Common myeloid progenitor, CD34-positive (primary cell): ENCODE data around the gene MPHOSPH6.
"Not testable (repeated sequence)": the region's sequence is repeated elsewhere in the genome, so short reads cannot be mapped to it uniquely, and the experiment has no call there.

Source experiments
- CTCF ChIA-PET: fragments of 350-600 bp; sonication (Branson Sonifier 250); formaldehyde crosslinking; loops from one replicate; lab custom pipeline; 2021; ENCODE audit warnings: antibody characterized with exemption; lab: Charles Lee
- POLR2A ChIA-PET: fragments of 350-600 bp; sonication (Branson Sonifier 250); formaldehyde crosslinking; loops from one replicate; lab custom pipeline; 2021; ENCODE audit warnings: antibody characterized with exemption; lab: Charles Lee
- DNase-seq, 3 donors: peaks; one replicate each; pipeline versions ENCODE4 v3.0.0 to v3.0.0-alpha.2; 2013
- H3K27ac ChIP-seq, 2 experiments: 1 replicate in 1 of 2; 2 replicates in 1 of 2; pipeline ENCODE4 v1.7.0; 2013; ENCODE audit warnings: inconsistent platforms in 2 of 2, low read length in 2 of 2, mild to moderate bottlenecking in 2 of 2, low read depth in 1 of 2, moderate library complexity in 1 of 2; ENCODE audit not compliant: severe bottlenecking in 2 of 2, insufficient read depth in 1 of 2, poor library complexity in 1 of 2
- H3K27me3 ChIP-seq, 5 experiments: replicated peaks in 2 of 5; 1 replicate in 3 of 5; 2 replicates in 2 of 5; pipeline versions ENCODE4 v1.6.1 to v1.7.0; 2013; ENCODE audit warnings: low read length in 4 of 5, mild to moderate bottlenecking in 2 of 5, moderate library complexity in 2 of 5, inconsistent platforms in 1 of 5; ENCODE audit not compliant: insufficient read depth in 5 of 5, control insufficient read depth in 4 of 5
- H3K36me3 ChIP-seq, 4 experiments: 1 replicate in 2 of 4; 2 replicates in 2 of 4; pipeline versions ENCODE4 v1.6.1 to v1.7.0; 2013; ENCODE audit warnings: low read length in 3 of 4, control low read depth in 1 of 4, mild to moderate bottlenecking in 1 of 4; ENCODE audit not compliant: control insufficient read depth in 4 of 4, insufficient read depth in 4 of 4
- H3K4me1 ChIP-seq, 4 experiments: 1 replicate in 3 of 4; 2 replicates in 1 of 4; pipeline versions ENCODE4 v1.6.1 to v1.7.1; 2013; ENCODE audit warnings: low read length in 3 of 4, mild to moderate bottlenecking in 3 of 4, control low read depth in 1 of 4, inconsistent platforms in 1 of 4, moderate library complexity in 1 of 4; ENCODE audit not compliant: control insufficient read depth in 4 of 4, insufficient read depth in 4 of 4; ENCODE audit errors: control extremely low read depth in 1 of 4
- H3K4me3 ChIP-seq, 7 experiments: 1 replicate in 4 of 7; 2 replicates in 3 of 7; pipeline versions ENCODE4 v1.5.1 to v1.7.0; 2013; ENCODE audit warnings: mild to moderate bottlenecking in 7 of 7, low read length in 6 of 7, moderate library complexity in 6 of 7, inconsistent platforms in 2 of 7, low read depth in 2 of 7, control low read depth in 1 of 7; ENCODE audit not compliant: insufficient read depth in 4 of 7, control insufficient read depth in 1 of 7; ENCODE audit errors: extremely low read depth in 1 of 7
- H3K9me3 ChIP-seq, 5 experiments: 1 replicate in 4 of 5; 2 replicates in 1 of 5; pipeline versions ENCODE4 v1.6.1 to v1.7.1; 2013; ENCODE audit warnings: low read length in 4 of 5, mild to moderate bottlenecking in 2 of 5, inconsistent platforms in 1 of 5, low read depth in 1 of 5, moderate library complexity in 1 of 5; ENCODE audit not compliant: control insufficient read depth in 4 of 5, insufficient read depth in 2 of 5; ENCODE audit errors: control extremely low read depth in 1 of 5
- WGBS: methylation state at CpG from one replicate; pipeline ENCODE4 v1.1.5; 2013; ENCODE audit not compliant: insufficient coverage; 5-methylcytosine and 5-hydroxymethylcytosine counted together

The MPHOSPH6 gene

DNA sequence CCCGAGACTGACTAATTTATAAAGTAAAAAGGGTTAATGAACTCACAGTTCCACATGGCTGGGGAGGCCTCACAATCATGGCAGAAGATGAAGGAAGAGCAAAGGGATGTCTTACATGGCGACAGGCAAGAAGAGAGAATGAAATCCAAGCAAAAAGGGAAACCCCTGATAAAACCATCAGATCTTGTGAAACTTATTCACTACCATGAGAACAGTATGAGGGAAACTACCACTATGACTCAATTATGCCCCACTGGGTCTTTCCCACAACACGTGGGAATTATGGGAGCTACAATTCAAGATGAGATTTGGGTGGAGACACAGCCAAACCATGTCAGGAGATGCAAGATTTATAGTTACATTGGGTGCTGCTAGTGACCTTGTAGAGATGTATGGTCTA lies 60.8 kb downstream of the MPHOSPH6 start:
- 100% methylated on average over 1 of the region's 3 CpGs for WGBS
- DNase-seq, H3K4me3 ChIP-seq, POLR2A ChIA-PET, H3K4me1 ChIP-seq, H3K9me3 ChIP-seq, H3K36me3 ChIP-seq, H3K27me3 ChIP-seq, CTCF ChIA-PET, H3K27ac ChIP-seq: not testable (repeated sequence)

DNA sequence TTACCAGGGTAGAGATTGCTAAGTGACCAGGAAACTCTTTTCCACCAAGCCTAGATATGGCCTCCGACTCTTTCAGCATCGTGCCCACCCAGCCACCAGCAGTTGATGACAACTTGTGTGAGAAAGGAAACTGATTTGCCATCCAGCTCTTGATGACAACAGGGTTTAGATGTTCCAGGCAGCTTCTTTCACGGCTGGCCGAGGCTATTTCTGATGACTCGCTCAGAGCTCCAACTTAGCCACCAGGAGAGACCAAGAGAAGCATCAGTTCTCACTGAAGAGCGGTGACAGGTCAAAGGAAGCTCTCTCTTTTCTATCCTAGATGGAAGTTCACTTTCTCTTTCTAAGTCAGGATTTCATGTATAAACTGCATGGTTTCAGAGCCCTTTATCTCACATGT lies 61.2 kb downstream of the MPHOSPH6 start:
- POLR2A ChIA-PET: no interaction called here
- WGBS: 98% methylated on average over 6 of the region's 6 CpGs
- Histone ChIP-seq H3K27me3 (no peaks in the 10 kb centered on the region), H3K4me3 (no peak overlapping the region), H3K9me3 (no peaks in the 10 kb centered on the region), H3K4me1 (no peaks in the 10 kb centered on the region), H3K36me3 (no peaks in the 10 kb centered on the region), H3K27ac (no peak overlapping the region)
- CTCF ChIA-PET: no interaction called here
- DNase-seq: no peak

DNA sequence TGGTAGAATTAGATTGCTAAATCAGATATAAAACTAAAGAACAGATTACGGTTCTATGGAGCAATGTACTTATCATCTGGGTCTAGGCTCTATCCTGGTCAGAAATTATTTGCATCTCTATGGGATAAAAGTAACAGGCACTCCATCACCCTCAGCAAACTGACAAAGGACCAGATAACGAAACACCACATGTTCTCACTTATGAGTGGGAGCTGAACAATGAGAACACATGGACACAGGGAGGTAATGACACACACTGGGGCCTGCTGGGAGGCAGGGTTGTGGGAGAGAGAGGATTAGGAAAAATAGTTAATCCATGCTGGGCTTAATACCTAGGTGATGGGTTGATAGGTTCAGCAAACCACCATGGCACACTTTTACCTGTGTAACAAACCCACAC lies 61.9 kb downstream of the MPHOSPH6 start:
- H3K27me3 ChIP-seq: peaks cover 0 to 4% (median 0%) of the 10 kb centered on the region in 5 experiments
- H3K27ac ChIP-seq: no peak overlapping the region
- H3K36me3 ChIP-seq: no peaks in the 10 kb centered on the region
- H3K4me3 ChIP-seq: no peak overlapping the region
- no peaks in the 10 kb centered on the region for H3K9me3 ChIP-seq
- CTCF ChIA-PET: no interaction called here
- WGBS: no CpG with 5 or more reads among the region's 2 CpGs
- H3K4me1 ChIP-seq: no peaks in the 10 kb centered on the region
- POLR2A ChIA-PET: no interaction called here
- DNase-seq: no peak

DNA sequence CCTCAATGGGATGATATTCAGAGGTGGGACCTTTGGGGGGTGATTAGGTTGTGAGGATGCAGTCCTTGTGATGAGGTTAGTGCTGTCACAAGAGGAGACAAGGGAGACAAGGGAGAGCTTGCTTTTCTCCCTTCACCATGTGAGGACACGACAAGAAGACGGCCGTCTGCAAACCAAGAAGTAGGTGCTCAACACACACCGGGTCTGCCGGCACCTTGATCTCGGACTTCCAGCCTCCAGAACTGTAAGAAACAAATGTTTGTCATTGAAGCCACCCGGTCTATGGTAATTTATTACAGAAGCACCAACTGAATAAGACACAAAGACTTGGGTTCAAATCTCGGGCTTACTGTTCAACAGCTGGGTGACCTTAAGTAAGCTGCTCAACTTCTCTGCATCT lies 64.9 kb downstream of the MPHOSPH6 start:
- no peak for DNase-seq
- H3K27me3 ChIP-seq: peaks cover 0 to 4% (median 0%) of the 10 kb centered on the region in 5 experiments
- H3K27ac ChIP-seq: no peak overlapping the region
- 96% methylated on average over 6 of the region's 8 CpGs for WGBS
- POLR2A ChIA-PET: no interaction called here
- CTCF ChIA-PET: no interaction called here
- no peak overlapping the region for H3K4me3 ChIP-seq
- H3K9me3 ChIP-seq: peaks cover 0 to 1% (median 0%) of the 10 kb centered on the region in 5 experiments
- H3K36me3 ChIP-seq: no peaks in the 10 kb centered on the region
- no peaks in the 10 kb centered on the region for H3K4me1 ChIP-seq
